Measurements from ENCODE around the gene SAV1.
"Not testable (repeated sequence)": the region's sequence is repeated elsewhere in the genome, so short reads cannot be mapped to it uniquely, and the experiment has no call there.

The SAV1 gene

GRCh38 chr14:50666772-50667683, 1.1 kb downstream of the SAV1 start:
- ATAC-seq: peak; percentile 42
- TF ChIP-seq PATZ1 (CRISPR knock-in tag; IDR thresholded peaks at IDR 0.05; ENCODE audit: borderline replicate concordance) (peak; percentile 54; the same call in 1 of the 2 replicates), BACH2 (CRISPR knock-in tag; IDR thresholded peaks at IDR 0.05; ENCODE audit: borderline replicate concordance) (no peak), ZNF8 (CRISPR knock-in tag; IDR thresholded peaks at IDR 0.05) (no peak), ZNF565 (CRISPR knock-in tag; conservative IDR thresholded peaks at IDR 0.05; ENCODE audit: low read depth) (no peak)

GRCh38 chr14:50665300-50665699, 2.8 kb downstream of the SAV1 start:
- not testable (repeated sequence) for ATAC-seq

GRCh38 chr14:50664579-50664978, 3.5 kb downstream of the SAV1 start:
- not testable (repeated sequence) for ATAC-seq

- no peak for ATAC-seq
Observed at GRCh38 chr14:50659327-50659974, 8.7 kb downstream of the SAV1 start.

GRCh38 chr14:50658203-50658602, 9.9 kb downstream of the SAV1 start:
- peak; percentile 35; the same call in 1 of the 3 replicates for ATAC-seq
- no peak for TF ChIP-seq OSR1 (CRISPR knock-in tag; IDR thresholded peaks at IDR 0.05)
- TF ChIP-seq ZNF8 (CRISPR knock-in tag; IDR thresholded peaks at IDR 0.05): no peak
- TF ChIP-seq TCF4 (CRISPR knock-in tag; IDR thresholded peaks at IDR 0.05; ENCODE audit: borderline replicate concordance): no peak
- TF ChIP-seq CSRNP3 (CRISPR knock-in tag; IDR thresholded peaks at IDR 0.05): no peak
- TF ChIP-seq TOX (CRISPR knock-in tag; IDR thresholded peaks at IDR 0.05; ENCODE audit: borderline replicate concordance): no peak
- TF ChIP-seq PATZ1 (CRISPR knock-in tag; IDR thresholded peaks at IDR 0.05; ENCODE audit: borderline replicate concordance): no peak
- TF ChIP-seq CREB5 (CRISPR knock-in tag; IDR thresholded peaks at IDR 0.05; ENCODE audit: low read depth): no peak
- TF ChIP-seq ZC3H10 (CRISPR knock-in tag; IDR thresholded peaks at IDR 0.05): no peak
- TF ChIP-seq SNAI2 (CRISPR knock-in tag; IDR thresholded peaks at IDR 0.05): no peak
- TF ChIP-seq ARNTL (CRISPR knock-in tag; IDR thresholded peaks at IDR 0.05; ENCODE audit: borderline replicate concordance, low read depth): no peak
- TF ChIP-seq TSHZ2 (CRISPR knock-in tag; IDR thresholded peaks at IDR 0.05): no peak
- no peak for TF ChIP-seq PPARA (CRISPR knock-in tag; IDR thresholded peaks at IDR 0.05; ENCODE audit: borderline replicate concordance)
- TF ChIP-seq CSDC2 (CRISPR knock-in tag; IDR thresholded peaks at IDR 0.05): no peak
- no peak for TF ChIP-seq RARB (CRISPR knock-in tag; IDR thresholded peaks at IDR 0.05)
- TF ChIP-seq GLIS3 (CRISPR knock-in tag; IDR thresholded peaks at IDR 0.05): no peak
- no peak for TF ChIP-seq ZFP3 (CRISPR knock-in tag; IDR thresholded peaks at IDR 0.05)
- TF ChIP-seq ZNF565 (CRISPR knock-in tag; conservative IDR thresholded peaks at IDR 0.05; ENCODE audit: low read depth): no peak

More at GRCh38 chr14:50659327-50659974, 8.7 kb downstream of the SAV1 start:
- TF ChIP-seq GLIS3 (CRISPR knock-in tag; IDR thresholded peaks at IDR 0.05) (no peak), ESRRG (CRISPR knock-in tag; IDR thresholded peaks at IDR 0.05) (no peak), BACH2 (CRISPR knock-in tag; IDR thresholded peaks at IDR 0.05; ENCODE audit: borderline replicate concordance) (no peak), SNAI2 (CRISPR knock-in tag; IDR thresholded peaks at IDR 0.05) (no peak), ARNTL (CRISPR knock-in tag; IDR thresholded peaks at IDR 0.05; ENCODE audit: borderline replicate concordance, low read depth) (no peak)

Measured in SK-N-SH treated with all-trans-retinoic acid at 6 μM for 48 hours (cell line).